NT2/D1 (cell line): ENCODE measurements around the gene EIF2A.
"Not testable (repeated sequence)": the region's sequence is repeated elsewhere in the genome, so short reads cannot be mapped to it uniquely, and the experiment has no call there.

Source experiments
- DNase-seq: peaks from one replicate; pipeline ENCODE4 v3.0.0-alpha.2; 2011; ENCODE audit warnings: low read depth, low spot score
- H3K27me3 ChIP-seq: 2 replicates; pipeline ENCODE4 v1.6.0; 2011; ENCODE audit warnings: mild to moderate bottlenecking; ENCODE audit not compliant: insufficient read length, insufficient read depth
- H3K36me3 ChIP-seq: 2 replicates; pipeline ENCODE4 v1.6.1; 2011; ENCODE audit warnings: mild to moderate bottlenecking, low read length, mixed read lengths; ENCODE audit not compliant: insufficient read depth, insufficient read length
- H3K4me1 ChIP-seq: 2 replicates; pipeline ENCODE4 v1.5.1; 2011; ENCODE audit not compliant: insufficient read depth, insufficient read length
- H3K4me3 ChIP-seq: 2 replicates; pipeline ENCODE4 v1.5.1; 2011; ENCODE audit warnings: low read depth; ENCODE audit not compliant: insufficient read length
- H3K9ac ChIP-seq: 2 replicates; pipeline ENCODE4 v1.6.0; 2011; ENCODE audit warnings: low read depth; ENCODE audit not compliant: insufficient read length
- H3K9me3 ChIP-seq: 2 replicates; pipeline ENCODE4 v1.5.1; 2011; ENCODE audit warnings: mild to moderate bottlenecking, low read length; ENCODE audit not compliant: insufficient read depth
- SUZ12 ChIP-seq: IDR thresholded peaks from 2 replicates; pipeline ENCODE4 v1.6.1; 2011; ENCODE audit not compliant: insufficient read length, insufficient read depth; ENCODE audit errors: extremely low read depth
- YY1 ChIP-seq: IDR thresholded peaks from 2 replicates; pipeline ENCODE4 v1.6.1; 2011; ENCODE audit not compliant: insufficient read length, insufficient read depth
- ZNF274 ChIP-seq: IDR thresholded peaks from 2 replicates; pipeline ENCODE4 v1.6.1; 2011; ENCODE audit warnings: mild to moderate bottlenecking, low read depth, low read length

Gene EIF2A

GRCh38 chr3:150588027-150588830 is 41.6 kb downstream of the EIF2A start:
- Histone ChIP-seq H3K9ac (no peak overlapping the region), H3K9me3 (no peaks in the 10 kb centered on the region), H3K27me3 (no peaks in the 10 kb centered on the region), H3K36me3 (peaks cover 43% of the 10 kb centered on the region), H3K4me3 (no peak overlapping the region), H3K4me1 (no peaks in the 10 kb centered on the region)
- no peak for TF ChIP-seq ZNF274
- no peak for TF ChIP-seq YY1
- no peak for TF ChIP-seq SUZ12
- no peak for DNase-seq

- no peaks in the 10 kb centered on the region for H3K4me1 ChIP-seq
- TF ChIP-seq SUZ12 (no peak), YY1 (no peak), ZNF274 (no peak)
- DNase-seq = no peak
These were observed 43.2 kb downstream of the EIF2A start for GRCh38 chr3:150589759-150590158.

GRCh38 chr3:150594150-150594549 is 47.6 kb downstream of the EIF2A start:
- no peak for DNase-seq
- Histone ChIP-seq H3K9ac (no peak overlapping the region), H3K27me3 (no peaks in the 10 kb centered on the region), H3K36me3 (peaks cover 20% of the 10 kb centered on the region), H3K4me1 (peaks cover 4% of the 10 kb centered on the region), H3K4me3 (no peak overlapping the region), H3K9me3 (no peaks in the 10 kb centered on the region)
- TF ChIP-seq ZNF274 (no peak), YY1 (no peak), SUZ12 (no peak)

More at GRCh38 chr3:150589759-150590158, 43.2 kb downstream of the EIF2A start:
- H3K4me3 ChIP-seq = no peak overlapping the region
- H3K36me3 ChIP-seq = peaks cover 34% of the 10 kb centered on the region
- no peaks in the 10 kb centered on the region for H3K27me3 ChIP-seq
- H3K9me3 ChIP-seq = no peaks in the 10 kb centered on the region
- no peak overlapping the region for H3K9ac ChIP-seq

GRCh38 chr3:150597646-150598045 is 51.1 kb downstream of the EIF2A start:
- H3K9me3 ChIP-seq = no peaks in the 10 kb centered on the region
- peaks cover 13% of the 10 kb centered on the region for H3K36me3 ChIP-seq
- peaks cover 4% of the 10 kb centered on the region for H3K4me1 ChIP-seq
- no peak for TF ChIP-seq ZNF274
- no peak for TF ChIP-seq YY1
- TF ChIP-seq SUZ12 = no peak
- H3K4me3 ChIP-seq = no peak overlapping the region
- no peak for DNase-seq
- H3K9ac ChIP-seq = no peak overlapping the region
- H3K27me3 ChIP-seq = no peaks in the 10 kb centered on the region

- Histone ChIP-seq H3K9me3 (no peaks in the 10 kb centered on the region), H3K4me3 (no peak overlapping the region), H3K9ac (no peak overlapping the region), H3K36me3 (peaks cover 7% of the 10 kb centered on the region), H3K27me3 (no peaks in the 10 kb centered on the region), H3K4me1 (peaks cover 4% of the 10 kb centered on the region)
- no peak for DNase-seq
- no peak for TF ChIP-seq SUZ12
- no peak for TF ChIP-seq ZNF274
- no peak for TF ChIP-seq YY1
These were observed 53.2 kb downstream of the EIF2A start for GRCh38 chr3:150599611-150600297.

- not testable (repeated sequence) for H3K27me3 ChIP-seq, H3K9me3 ChIP-seq, H3K4me1 ChIP-seq, H3K4me3 ChIP-seq, H3K9ac ChIP-seq, DNase-seq
- H3K36me3 ChIP-seq = peaks cover 10% of the 10 kb centered on the region
These were observed 54.3 kb downstream of the EIF2A start for GRCh38 chr3:150600647-150601530.
